HG02852 (cell line): ENCODE measurements around the gene AIF1.

Experiments used
- ATAC-seq: cut with Tn5 transposase; IDR thresholded peaks from one replicate; pipeline ENCODE4 v1.9.1; 2021; ENCODE audit warnings: mild to moderate bottlenecking, moderate library complexity; ENCODE audit not compliant: unreplicated experiment

Gene AIF1

DNA sequence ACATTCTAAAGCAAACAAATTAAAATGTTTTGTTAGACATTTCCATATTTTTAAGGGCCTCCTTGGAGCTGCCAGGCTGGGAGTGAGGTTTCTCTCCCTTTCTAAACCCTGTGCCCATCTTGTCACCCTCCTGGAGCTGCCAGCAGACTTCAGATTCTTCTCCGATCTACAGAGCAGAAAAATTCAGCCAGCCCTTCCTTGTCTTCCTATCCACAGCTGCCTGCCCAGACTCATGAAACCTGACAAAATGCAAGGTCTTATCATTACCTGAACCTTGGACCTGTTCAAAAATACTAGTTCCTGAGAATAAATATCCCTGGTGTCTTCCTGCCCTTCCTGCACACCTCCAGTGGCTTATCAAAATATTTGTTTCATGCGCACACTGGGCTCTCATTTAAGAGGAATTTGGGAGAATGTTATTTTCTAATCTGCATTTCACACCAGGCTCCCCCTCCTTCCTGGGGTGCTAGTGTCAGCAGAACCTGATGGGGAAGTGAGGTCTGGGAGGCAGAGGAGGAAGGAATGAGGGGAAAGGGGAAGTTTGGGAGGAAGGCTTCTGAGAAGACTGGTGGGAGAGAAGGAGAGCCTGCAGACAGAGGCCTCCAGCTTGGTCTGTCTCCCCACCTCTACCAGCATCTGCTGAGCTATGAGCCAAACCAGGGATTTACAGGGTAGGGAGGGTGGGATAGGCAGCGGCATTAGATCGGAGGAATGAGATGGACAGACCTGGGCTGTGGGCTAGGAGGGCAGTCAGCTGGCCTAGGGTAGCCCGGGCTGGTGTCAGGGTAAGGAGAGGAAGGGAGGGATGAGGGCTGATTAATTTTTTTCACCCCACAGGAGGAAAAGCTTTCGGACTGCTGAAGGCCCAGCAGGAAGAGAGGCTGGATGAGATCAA is at the start of gene AIF1:
AIF1 (plus strand) TSS at position 551 of the 895 bp plus-strand sequence; CDS start at position 647, 96 bp downstream.
- no peak for ATAC-seq

DNA sequence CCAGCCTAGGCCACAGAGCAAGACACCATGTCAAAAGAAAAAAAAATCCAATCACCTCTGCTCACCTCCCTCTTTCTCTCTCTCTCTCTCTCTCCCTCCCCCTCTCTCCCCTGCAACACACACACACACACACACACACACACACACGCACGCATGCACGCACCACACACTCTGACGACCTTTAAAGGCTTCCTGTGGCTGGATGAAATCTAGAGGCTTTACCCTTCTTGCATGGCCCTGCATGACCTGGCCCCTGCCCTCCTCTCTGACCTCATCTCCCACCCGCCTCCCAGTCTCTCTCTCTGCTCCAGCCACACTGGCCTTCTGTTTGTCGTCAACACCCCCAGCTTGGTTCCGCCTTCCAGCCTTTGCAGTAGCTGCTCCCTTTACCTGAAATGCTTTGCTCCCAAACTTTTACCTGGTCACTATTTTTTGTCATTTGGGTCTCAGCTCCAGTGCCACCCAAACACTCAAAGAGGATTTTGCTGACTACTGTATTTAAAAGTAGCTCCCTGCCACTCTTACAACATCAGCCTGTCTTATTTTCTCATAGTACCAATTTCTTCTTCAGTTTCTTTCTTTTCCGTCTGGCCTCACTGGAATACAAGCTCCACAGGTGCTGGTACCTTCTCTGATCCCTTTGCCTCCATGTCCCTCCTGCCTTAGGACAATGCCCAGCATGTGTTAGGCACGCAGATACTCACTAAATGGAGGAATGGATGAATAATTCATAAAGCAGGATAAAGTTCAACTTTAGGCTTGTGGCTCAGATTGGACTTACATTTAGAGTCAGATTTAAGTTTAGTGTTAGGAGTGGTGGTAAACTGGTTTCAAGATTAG is 47.3 kb upstream of the AIF1 start:
- no peak for ATAC-seq

DNA sequence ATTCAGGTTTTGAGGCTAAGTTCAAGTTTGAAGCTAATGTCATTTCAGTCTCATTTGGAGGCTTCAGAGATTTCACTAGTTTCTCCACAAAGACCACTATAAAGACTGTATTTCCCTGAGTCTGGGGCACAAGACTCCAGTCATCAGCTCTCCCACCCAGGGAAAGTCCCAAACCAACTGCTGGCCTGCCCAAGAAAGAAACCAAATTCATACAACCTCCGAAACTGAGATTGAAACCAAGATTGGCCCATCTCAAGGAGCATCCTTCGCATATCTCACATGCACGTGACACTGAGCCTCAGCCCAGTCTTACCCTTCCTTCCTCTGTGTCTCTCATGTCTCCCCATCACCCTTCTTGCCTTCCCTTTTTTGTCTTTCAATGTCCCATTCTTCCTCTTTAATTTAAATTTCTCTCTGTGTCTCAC is 46.5 kb upstream of the AIF1 start:
- peak; percentile 54 for ATAC-seq

DNA sequence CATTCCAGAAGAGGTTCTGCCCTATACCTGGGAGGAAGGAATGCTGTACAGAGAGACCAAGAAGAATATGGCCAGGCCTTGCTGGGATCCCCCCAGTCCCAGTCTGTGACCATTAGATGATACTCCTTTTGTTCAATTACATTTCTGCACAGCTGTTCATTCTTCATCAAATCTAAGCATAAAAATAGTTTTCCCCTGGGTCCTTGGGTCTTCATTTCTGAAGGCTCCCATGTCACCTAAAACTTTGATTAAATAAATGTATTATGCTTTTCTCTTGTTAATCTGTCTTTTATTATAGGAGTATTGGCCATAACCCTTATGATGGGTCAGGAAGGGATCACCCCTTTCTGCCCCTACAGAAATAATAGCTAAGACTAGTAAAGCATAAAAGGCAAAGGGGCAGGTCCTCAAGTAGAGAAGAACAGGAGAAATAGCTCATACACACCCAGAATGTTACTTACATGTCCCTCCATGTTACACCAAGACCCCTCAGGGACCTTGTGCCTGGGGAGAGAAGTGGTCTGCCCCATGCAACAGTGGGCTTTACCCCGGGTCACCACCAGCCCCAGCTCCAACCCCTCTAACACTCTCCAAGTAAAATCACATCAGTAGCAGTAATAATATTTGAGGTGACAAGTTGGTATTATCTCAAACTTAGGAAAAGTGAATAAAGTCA is 45.0 kb upstream of the AIF1 start:
- ATAC-seq, result no peak

DNA sequence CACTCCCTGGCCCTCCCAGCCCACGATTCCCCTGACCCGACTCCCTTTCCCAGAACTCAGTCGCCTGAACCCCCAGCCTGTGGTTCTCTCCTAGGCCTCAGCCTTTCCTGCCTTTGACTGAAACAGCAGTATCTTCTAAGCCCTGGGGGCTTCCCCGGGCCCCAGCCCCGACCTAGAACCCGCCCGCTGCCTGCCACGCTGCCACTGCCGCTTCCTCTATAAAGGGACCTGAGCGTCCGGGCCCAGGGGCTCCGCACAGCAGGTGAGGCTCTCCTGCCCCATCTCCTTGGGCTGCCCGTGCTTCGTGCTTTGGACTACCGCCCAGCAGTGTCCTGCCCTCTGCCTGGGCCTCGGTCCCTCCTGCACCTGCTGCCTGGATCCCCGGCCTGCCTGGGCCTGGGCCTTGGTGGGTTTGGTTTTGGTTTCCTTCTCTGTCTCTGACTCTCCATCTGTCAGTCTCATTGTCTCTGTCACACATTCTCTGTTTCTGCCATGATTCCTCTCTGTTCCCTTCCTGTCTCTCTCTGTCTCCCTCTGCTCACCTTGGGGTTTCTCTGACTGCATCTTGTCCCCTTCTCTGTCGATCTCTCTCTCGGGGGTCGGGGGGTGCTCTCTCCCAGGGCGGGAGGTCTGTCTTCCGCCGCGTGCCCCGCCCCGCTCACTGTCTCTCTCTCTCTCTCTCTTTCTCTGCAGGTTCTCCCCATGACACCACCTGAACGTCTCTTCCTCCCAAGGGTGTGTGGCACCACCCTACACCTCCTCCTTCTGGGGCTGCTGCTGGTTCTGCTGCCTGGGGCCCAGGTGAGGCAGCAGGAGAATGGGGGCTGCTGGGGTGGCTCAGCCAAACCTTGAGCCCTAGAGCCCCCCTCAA is 42.8 kb upstream of the AIF1 start, which contains the start of gene LTA:
LTA (plus strand) TSS at position 249 of the 871 bp plus-strand sequence; CDS start at position 703, 454 bp downstream.
- no peak for ATAC-seq

DNA sequence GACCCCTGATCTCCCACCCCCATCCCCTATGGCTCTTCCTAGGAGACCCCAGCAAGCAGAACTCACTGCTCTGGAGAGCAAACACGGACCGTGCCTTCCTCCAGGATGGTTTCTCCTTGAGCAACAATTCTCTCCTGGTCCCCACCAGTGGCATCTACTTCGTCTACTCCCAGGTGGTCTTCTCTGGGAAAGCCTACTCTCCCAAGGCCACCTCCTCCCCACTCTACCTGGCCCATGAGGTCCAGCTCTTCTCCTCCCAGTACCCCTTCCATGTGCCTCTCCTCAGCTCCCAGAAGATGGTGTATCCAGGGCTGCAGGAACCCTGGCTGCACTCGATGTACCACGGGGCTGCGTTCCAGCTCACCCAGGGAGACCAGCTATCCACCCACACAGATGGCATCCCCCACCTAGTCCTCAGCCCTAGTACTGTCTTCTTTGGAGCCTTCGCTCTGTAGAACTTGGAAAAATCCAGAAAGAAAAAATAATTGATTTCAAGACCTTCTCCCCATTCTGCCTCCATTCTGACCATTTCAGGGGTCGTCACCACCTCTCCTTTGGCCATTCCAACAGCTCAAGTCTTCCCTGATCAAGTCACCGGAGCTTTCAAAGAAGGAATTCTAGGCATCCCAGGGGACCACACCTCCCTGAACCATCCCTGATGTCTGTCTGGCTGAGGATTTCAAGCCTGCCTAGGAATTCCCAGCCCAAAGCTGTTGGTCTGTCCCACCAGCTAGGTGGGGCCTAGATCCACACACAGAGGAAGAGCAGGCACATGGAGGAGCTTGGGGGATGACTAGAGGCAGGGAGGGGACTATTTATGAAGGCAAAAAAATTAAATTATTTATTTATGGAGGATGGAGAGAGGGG is 41.6 kb upstream of the AIF1 start:
- ATAC-seq, result no peak

DNA sequence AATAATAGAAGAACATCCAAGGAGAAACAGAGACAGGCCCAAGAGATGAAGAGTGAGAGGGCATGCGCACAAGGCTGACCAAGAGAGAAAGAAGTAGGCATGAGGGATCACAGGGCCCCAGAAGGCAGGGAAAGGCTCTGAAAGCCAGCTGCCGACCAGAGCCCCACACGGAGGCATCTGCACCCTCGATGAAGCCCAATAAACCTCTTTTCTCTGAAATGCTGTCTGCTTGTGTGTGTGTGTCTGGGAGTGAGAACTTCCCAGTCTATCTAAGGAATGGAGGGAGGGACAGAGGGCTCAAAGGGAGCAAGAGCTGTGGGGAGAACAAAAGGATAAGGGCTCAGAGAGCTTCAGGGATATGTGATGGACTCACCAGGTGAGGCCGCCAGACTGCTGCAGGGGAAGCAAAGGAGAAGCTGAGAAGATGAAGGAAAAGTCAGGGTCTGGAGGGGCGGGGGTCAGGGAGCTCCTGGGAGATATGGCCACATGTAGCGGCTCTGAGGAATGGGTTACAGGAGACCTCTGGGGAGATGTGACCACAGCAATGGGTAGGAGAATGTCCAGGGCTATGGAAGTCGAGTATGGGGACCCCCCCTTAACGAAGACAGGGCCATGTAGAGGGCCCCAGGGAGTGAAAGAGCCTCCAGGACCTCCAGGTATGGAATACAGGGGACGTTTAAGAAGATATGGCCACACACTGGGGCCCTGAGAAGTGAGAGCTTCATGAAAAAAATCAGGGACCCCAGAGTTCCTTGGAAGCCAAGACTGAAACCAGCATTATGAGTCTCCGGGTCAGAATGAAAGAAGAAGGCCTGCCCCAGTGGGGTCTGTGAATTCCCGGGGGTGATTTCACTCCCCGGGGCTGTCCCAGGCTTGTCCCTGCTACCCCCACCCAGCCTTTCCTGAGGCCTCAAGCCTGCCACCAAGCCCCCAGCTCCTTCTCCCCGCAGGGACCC is 40.6 kb upstream of the AIF1 start:
- ATAC-seq, result no peak

DNA sequence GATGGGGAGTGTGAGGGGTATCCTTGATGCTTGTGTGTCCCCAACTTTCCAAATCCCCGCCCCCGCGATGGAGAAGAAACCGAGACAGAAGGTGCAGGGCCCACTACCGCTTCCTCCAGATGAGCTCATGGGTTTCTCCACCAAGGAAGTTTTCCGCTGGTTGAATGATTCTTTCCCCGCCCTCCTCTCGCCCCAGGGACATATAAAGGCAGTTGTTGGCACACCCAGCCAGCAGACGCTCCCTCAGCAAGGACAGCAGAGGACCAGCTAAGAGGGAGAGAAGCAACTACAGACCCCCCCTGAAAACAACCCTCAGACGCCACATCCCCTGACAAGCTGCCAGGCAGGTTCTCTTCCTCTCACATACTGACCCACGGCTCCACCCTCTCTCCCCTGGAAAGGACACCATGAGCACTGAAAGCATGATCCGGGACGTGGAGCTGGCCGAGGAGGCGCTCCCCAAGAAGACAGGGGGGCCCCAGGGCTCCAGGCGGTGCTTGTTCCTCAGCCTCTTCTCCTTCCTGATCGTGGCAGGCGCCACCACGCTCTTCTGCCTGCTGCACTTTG is 39.6 kb upstream of the AIF1 start, which contains the start of gene TNF:
TNF (plus strand) TSS at position 231 of the 567 bp plus-strand sequence; CDS start at position 408, 177 bp downstream.
- no peak for ATAC-seq

DNA sequence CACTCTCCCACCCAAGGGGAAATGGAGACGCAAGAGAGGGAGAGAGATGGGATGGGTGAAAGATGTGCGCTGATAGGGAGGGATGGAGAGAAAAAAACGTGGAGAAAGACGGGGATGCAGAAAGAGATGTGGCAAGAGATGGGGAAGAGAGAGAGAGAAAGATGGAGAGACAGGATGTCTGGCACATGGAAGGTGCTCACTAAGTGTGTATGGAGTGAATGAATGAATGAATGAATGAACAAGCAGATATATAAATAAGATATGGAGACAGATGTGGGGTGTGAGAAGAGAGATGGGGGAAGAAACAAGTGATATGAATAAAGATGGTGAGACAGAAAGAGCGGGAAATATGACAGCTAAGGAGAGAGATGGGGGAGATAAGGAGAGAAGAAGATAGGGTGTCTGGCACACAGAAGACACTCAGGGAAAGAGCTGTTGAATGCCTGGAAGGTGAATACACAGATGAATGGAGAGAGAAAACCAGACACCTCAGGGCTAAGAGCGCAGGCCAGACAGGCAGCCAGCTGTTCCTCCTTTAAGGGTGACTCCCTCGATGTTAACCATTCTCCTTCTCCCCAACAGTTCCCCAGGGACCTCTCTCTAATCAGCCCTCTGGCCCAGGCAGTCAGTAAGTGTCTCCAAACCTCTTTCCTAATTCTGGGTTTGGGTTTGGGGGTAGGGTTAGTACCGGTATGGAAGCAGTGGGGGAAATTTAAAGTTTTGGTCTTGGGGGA is 38.9 kb upstream of the AIF1 start:
- no peak for ATAC-seq

DNA sequence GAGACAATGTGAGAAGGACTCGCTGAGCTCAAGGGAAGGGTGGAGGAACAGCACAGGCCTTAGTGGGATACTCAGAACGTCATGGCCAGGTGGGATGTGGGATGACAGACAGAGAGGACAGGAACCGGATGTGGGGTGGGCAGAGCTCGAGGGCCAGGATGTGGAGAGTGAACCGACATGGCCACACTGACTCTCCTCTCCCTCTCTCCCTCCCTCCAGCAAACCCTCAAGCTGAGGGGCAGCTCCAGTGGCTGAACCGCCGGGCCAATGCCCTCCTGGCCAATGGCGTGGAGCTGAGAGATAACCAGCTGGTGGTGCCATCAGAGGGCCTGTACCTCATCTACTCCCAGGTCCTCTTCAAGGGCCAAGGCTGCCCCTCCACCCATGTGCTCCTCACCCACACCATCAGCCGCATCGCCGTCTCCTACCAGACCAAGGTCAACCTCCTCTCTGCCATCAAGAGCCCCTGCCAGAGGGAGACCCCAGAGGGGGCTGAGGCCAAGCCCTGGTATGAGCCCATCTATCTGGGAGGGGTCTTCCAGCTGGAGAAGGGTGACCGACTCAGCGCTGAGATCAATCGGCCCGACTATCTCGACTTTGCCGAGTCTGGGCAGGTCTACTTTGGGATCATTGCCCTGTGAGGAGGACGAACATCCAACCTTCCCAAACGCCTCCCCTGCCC is 38.0 kb upstream of the AIF1 start:
- no peak for ATAC-seq

DNA sequence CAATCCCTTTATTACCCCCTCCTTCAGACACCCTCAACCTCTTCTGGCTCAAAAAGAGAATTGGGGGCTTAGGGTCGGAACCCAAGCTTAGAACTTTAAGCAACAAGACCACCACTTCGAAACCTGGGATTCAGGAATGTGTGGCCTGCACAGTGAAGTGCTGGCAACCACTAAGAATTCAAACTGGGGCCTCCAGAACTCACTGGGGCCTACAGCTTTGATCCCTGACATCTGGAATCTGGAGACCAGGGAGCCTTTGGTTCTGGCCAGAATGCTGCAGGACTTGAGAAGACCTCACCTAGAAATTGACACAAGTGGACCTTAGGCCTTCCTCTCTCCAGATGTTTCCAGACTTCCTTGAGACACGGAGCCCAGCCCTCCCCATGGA is 37.5 kb upstream of the AIF1 start:
- no peak for ATAC-seq

DNA sequence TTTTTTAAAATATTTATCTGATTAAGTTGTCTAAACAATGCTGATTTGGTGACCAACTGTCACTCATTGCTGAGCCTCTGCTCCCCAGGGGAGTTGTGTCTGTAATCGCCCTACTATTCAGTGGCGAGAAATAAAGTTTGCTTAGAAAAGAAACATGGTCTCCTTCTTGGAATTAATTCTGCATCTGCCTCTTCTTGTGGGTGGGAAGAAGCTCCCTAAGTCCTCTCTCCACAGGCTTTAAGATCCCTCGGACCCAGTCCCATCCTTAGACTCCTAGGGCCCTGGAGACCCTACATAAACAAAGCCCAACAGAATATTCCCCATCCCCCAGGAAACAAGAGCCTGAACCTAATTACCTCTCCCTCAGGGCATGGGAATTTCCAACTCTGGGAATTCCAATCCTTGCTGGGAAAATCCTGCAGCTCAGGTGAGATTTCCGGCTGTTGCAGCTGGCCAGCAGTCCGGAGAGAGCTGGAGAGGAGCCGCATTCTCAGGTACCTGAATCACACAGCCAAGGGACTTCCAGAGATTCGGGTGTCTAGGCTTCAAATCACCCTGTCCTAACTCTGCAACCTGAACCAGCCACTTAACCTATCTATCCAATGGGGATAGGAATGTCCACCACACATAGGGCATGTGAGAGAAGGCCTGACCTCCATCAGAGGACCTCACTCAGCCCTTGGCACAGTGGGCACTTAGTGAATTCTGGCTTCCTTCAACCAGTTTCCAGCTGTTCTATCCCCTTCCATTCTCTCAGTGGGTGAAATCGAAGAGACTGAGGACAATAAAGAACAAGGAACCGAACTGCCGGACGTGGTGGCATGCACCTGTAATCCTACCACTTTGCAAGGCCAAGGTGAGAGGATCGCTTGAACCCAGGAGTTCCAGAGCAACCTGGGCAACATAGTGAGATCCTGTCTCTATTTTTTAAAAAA is 36.6 kb upstream of the AIF1 start:
- no peak for ATAC-seq

DNA sequence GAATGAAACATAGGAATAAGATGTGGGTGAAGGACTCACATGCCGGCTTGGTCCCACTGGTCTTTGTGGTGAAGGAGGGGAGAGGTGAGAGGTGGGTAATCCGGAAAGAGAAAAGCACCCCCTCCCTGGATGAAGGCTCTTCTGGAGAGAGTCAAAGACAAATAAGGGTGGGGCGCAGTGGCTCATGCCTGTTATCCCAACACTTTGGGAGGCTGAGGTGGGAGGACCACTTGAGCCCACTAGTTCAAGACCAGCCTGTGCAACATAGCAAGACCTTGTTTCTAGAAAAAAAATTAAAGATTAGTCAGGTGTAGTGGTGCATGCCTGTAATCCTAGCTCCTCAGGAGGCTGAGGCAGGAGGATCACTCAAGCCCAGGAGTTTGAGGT is 35.9 kb upstream of the AIF1 start:
- no peak for ATAC-seq

DNA sequence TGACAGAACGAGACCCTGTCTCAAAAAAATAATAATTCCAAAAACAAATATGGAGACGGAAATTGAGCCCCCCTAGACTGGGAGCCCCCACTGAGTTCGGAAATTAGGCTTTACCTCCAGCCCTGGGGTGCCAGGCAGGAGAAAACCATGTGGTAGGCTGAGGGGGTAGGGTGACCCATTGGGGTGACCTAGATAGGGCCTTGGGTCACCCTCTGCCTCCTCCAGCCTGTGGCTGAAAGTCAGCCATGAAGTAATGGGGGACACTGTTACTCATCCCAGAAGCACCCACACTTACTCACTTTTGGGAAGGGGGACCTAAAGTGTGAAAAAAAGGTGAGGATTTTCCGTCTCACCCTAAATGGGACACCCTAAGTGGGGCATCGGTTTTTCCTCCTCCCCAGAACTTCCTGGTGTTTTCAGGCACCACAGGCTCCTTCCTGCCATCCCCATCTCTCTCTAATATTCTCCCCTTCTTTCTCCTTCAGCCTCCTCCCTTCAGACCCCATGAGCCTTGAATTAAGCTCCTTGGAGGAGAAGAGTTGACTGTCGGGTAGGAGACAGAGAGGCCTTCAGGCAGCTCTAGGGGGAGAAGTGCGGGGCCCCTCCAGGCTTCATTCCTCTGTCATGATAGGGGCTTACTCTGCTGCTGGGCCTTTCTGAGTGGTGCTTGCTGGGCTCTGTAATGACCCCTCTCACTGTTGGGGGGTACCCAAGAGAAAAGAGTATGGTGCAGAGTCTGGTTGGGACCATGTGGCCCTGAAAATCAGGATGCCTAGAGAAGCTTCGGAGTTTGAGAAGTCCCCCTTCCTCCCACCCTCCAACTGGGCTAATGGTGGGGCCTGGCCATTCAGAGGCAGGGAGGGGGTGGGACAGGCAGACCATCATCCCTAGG is 35.2 kb upstream of the AIF1 start:
- ATAC-seq, result no peak

DNA sequence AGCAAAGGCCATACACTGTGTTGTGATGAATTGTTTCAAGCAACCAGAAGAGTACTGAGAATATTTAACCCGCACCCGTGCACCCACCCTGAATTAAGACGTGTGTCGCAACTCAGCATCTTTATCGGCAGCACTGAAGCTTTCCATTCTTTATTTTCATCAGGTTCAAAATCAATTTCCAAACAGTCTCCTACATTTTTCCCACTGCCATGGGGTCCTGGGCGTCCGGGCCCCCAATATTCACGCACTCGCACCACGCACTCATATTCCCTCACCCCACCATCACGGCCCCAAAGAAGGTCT is 34.6 kb upstream of the AIF1 start:
- no peak for ATAC-seq
